HG03378 (cell line): Measurements from ENCODE around the gene TCIRG1.

Experiments used
- ATAC-seq: cut with Tn5 transposase; IDR thresholded peaks from one replicate; pipeline ENCODE4 v1.9.1; 2021; ENCODE audit warnings: mild to moderate bottlenecking, moderate library complexity; ENCODE audit not compliant: unreplicated experiment

The TCIRG1 gene

GRCh38 chr11:68004551-68005335 lies 34.1 kb upstream of the TCIRG1 start:
- ATAC-seq = no peak

- ATAC-seq = no peak
Observed at GRCh38 chr11:68006606-68007166, 32.1 kb upstream of the TCIRG1 start.

GRCh38 chr11:68007498-68008380 lies 31.1 kb upstream of the TCIRG1 start:
- no peak for ATAC-seq

GRCh38 chr11:68008381-68009337 lies 30.2 kb upstream of the TCIRG1 start:
- no peak for ATAC-seq

GRCh38 chr11:68009391-68010089 lies 29.3 kb upstream of the TCIRG1 start:
- ATAC-seq = no peak

GRCh38 chr11:68010090-68011041 lies 28.5 kb upstream of the TCIRG1 start, which contains the start of gene ALDH3B1:
Gene ALDH3B1 (plus strand): TSS chr11:68010327. CDS start chr11:68015298, 4,971 bp downstream.
- no peak for ATAC-seq

- no peak for ATAC-seq
Observed at GRCh38 chr11:68011051-68011943, 27.5 kb upstream of the TCIRG1 start.

GRCh38 chr11:68012044-68012842 lies 26.6 kb upstream of the TCIRG1 start:
- ATAC-seq = no peak

- ATAC-seq = no peak
Observed at GRCh38 chr11:68012843-68013610, 25.8 kb upstream of the TCIRG1 start.

- no peak for ATAC-seq
Observed at GRCh38 chr11:68013611-68014156, 25.1 kb upstream of the TCIRG1 start.

GRCh38 chr11:68014157-68014946 lies 24.5 kb upstream of the TCIRG1 start:
- no peak for ATAC-seq

GRCh38 chr11:68014947-68015447 lies 23.8 kb upstream of the TCIRG1 start:
- ATAC-seq = no peak

- no peak for ATAC-seq
Observed at GRCh38 chr11:68015467-68015866, 23.4 kb upstream of the TCIRG1 start.

GRCh38 chr11:68016161-68016903 lies 22.5 kb upstream of the TCIRG1 start:
- ATAC-seq = no peak
